ENCODE data around the gene REEP6. TPM values are rescaled to one million over a fixed set of nuclear protein-coding genes. Genes with fewer than 3 reads are reported as not detected.

REEP6 gene
- total RNA-seq, 1 experiment from 2014 or later = 9.2 TPM

GRCh38 chr19:1503089-1503924 lies 12.3 kb downstream of the REEP6 start:
- intact Hi-C loops (cut with micrococcal nuclease; ENCODE audit: unreplicated experiment) = no loop called here
- no peaks in the 10 kb centered on the region for H3K27me3 ChIP-seq (ENCODE audit: control insufficient read depth, insufficient read depth, low read length)
- ATAC-seq (peak; percentile 55), DNase-seq (ENCODE audit: low read depth, low spot score) (no peak)
- no peaks in the 10 kb centered on the region for H3K4me1 ChIP-seq (ENCODE audit: control insufficient read depth, insufficient read depth, low read length)
- peak overlapping the region in 1 of 2 experiments; percentile 23; a peak in 2 of 4 replicates for H3K4me3 ChIP-seq (ENCODE audit: low read depth in 2 of 2, low read length in 2 of 2)
- TF ChIP-seq, protein P1, sequence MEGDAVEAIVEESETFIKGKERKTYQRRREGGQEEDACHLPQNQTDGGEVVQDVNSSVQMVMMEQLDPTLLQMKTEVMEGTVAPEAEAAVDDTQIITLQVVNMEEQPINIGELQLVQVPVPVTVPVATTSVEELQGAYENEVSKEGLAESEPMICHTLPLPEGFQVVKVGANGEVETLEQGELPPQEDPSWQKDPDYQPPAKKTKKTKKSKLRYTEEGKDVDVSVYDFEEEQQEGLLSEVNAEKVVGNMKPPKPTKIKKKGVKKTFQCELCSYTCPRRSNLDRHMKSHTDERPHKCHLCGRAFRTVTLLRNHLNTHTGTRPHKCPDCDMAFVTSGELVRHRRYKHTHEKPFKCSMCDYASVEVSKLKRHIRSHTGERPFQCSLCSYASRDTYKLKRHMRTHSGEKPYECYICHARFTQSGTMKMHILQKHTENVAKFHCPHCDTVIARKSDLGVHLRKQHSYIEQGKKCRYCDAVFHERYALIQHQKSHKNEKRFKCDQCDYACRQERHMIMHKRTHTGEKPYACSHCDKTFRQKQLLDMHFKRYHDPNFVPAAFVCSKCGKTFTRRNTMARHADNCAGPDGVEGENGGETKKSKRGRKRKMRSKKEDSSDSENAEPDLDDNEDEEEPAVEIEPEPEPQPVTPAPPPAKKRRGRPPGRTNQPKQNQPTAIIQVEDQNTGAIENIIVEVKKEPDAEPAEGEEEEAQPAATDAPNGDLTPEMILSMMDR (IDR thresholded peaks at IDR 0.05) = peak; percentile 90
- no peak for TF ChIP-seq POLR2AphosphoS5 (IDR thresholded peaks at IDR 0.05; ENCODE audit: low read depth, low read length)
- ChIA-PET CTCF (interaction anchor here (0.7 kb wide), 1 partner anchor 317 kb away, joined by 4 read pairs; no protein-coding TSS in a partner anchor), POLR2A (no interaction called here)
- H3K36me3 ChIP-seq (ENCODE audit: control insufficient read depth, insufficient read depth, low read length) = no peaks in the 10 kb centered on the region
- H3K9me3 ChIP-seq (ENCODE audit: control insufficient read depth, insufficient read depth, low read depth, low read length) = no peaks in the 10 kb centered on the region
- H3K27ac ChIP-seq (ENCODE audit: low read length) = peak overlapping the region; percentile 19; the same call in 1 of the 2 replicates
- in situ Hi-C loops (cut with HindIII; ENCODE audit: low pct_unique_long_range_greater_than_20kb, low sequenced_read_pairs) = no loop called here
- BruUV-seq (replicated peaks) = no TSS peak

GRCh38 chr19:1503925-1504773 lies 13.2 kb downstream of the REEP6 start:
- BruUV-seq (replicated peaks) = no TSS peak
- Histone ChIP-seq H3K4me3 (ENCODE audit: low read depth in 2 of 2, low read length in 2 of 2) (no peak overlapping the region), H3K4me1 (ENCODE audit: control insufficient read depth, insufficient read depth, low read length) (no peaks in the 10 kb centered on the region), H3K27me3 (ENCODE audit: control insufficient read depth, insufficient read depth, low read length) (no peaks in the 10 kb centered on the region), H3K27ac (ENCODE audit: low read length) (no peak overlapping the region), H3K9me3 (ENCODE audit: control insufficient read depth, insufficient read depth, low read depth, low read length) (no peaks in the 10 kb centered on the region), H3K36me3 (ENCODE audit: control insufficient read depth, insufficient read depth, low read length) (no peaks in the 10 kb centered on the region)
- DNase-seq (ENCODE audit: low read depth, low spot score) (no peak), ATAC-seq (no peak)
- CTCF ChIA-PET = no interaction called here
- intact Hi-C loops (cut with micrococcal nuclease; ENCODE audit: unreplicated experiment) (no loop called here), in situ Hi-C loops (cut with HindIII; ENCODE audit: low pct_unique_long_range_greater_than_20kb, low sequenced_read_pairs) (no loop called here)
- POLR2A ChIA-PET = no interaction called here
- TF ChIP-seq, protein P1 (IDR thresholded peaks at IDR 0.05) = no peak
- TF ChIP-seq POLR2AphosphoS5 (IDR thresholded peaks at IDR 0.05; ENCODE audit: low read depth, low read length) = no peak
- TF ChIP-seq TCF7L2 (IDR thresholded peaks at IDR 0.05; ENCODE audit: low read depth, low read length) = no peak
- TF ChIP-seq, protein P2, sequence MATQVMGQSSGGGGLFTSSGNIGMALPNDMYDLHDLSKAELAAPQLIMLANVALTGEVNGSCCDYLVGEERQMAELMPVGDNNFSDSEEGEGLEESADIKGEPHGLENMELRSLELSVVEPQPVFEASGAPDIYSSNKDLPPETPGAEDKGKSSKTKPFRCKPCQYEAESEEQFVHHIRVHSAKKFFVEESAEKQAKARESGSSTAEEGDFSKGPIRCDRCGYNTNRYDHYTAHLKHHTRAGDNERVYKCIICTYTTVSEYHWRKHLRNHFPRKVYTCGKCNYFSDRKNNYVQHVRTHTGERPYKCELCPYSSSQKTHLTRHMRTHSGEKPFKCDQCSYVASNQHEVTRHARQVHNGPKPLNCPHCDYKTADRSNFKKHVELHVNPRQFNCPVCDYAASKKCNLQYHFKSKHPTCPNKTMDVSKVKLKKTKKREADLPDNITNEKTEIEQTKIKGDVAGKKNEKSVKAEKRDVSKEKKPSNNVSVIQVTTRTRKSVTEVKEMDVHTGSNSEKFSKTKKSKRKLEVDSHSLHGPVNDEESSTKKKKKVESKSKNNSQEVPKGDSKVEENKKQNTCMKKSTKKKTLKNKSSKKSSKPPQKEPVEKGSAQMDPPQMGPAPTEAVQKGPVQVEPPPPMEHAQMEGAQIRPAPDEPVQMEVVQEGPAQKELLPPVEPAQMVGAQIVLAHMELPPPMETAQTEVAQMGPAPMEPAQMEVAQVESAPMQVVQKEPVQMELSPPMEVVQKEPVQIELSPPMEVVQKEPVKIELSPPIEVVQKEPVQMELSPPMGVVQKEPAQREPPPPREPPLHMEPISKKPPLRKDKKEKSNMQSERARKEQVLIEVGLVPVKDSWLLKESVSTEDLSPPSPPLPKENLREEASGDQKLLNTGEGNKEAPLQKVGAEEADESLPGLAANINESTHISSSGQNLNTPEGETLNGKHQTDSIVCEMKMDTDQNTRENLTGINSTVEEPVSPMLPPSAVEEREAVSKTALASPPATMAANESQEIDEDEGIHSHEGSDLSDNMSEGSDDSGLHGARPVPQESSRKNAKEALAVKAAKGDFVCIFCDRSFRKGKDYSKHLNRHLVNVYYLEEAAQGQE (IDR thresholded peaks at IDR 0.05; ENCODE audit: insufficient read depth in 1 of 2, low read depth in 2 of 2, low read length in 1 of 2) = no peak
- no peak for TF ChIP-seq SIN3A (IDR thresholded peaks at IDR 0.05; ENCODE audit: borderline replicate concordance, insufficient read depth, low read depth, low read length)

Data from Panc1 (cell line).